SK-N-MC (cell line): ENCODE results near the gene SOX6.
"Not testable (repeated sequence)": the region's sequence is repeated elsewhere in the genome, so short reads cannot be mapped to it uniquely, and the experiment has no call there.

Experiments used
- DNase-seq: peaks from one replicate; pipeline ENCODE4 v3.0.0-alpha.2; 2011; ENCODE audit warnings: low read depth, low spot score
- H3K27ac ChIP-seq: fragments of 200-600 bp; sonication (generic); 2 replicates; pipeline ENCODE4 v1.5.1; 2016; ENCODE audit warnings: mixed run types
- H3K36me3 ChIP-seq: fragments of 200-600 bp; sonication (generic); 2 replicates; pipeline ENCODE4 v1.6.1; 2017; ENCODE audit warnings: antibody characterized with exemption, low read length, mixed read lengths; ENCODE audit not compliant: insufficient read depth
- H3K4me3 ChIP-seq: fragments of 200-600 bp; sonication (generic); 2 replicates; pipeline ENCODE4 v1.5.1; 2016
- H3K9ac ChIP-seq: fragments of 200-600 bp; sonication (generic); 2 replicates; pipeline ENCODE4 v1.8.0; 2017; ENCODE audit warnings: mixed run types, mixed read lengths; ENCODE audit not compliant: insufficient read length
- H3K9me3 ChIP-seq: fragments of 200-600 bp; sonication (generic); 2 replicates; pipeline ENCODE4 v1.6.1; 2017; ENCODE audit warnings: low read depth, mild to moderate bottlenecking, antibody characterized with exemption, low read length, moderate library complexity, mixed read lengths
- EZH2 ChIP-seq: fragments of 200-600 bp; sonication (generic); IDR thresholded peaks from one replicate; pipeline ENCODE4 v1.6.1; 2017; ENCODE audit warnings: antibody characterized with exemption
- FOXP2 ChIP-seq: optimal IDR thresholded peaks from 2 replicates; pipeline ENCODE3; 2011; ENCODE audit warnings: mild to moderate bottlenecking, moderate library complexity; ENCODE audit not compliant: insufficient read depth; ENCODE audit errors: extremely low read length, control extremely low read depth
- POLR2AphosphoS5 ChIP-seq: IDR thresholded peaks from 2 replicates; pipeline ENCODE4 v1.6.1; 2012; ENCODE audit warnings: mild to moderate bottlenecking, low read depth, low read length, borderline replicate concordance

The SOX6 gene

GRCh38 chr11:16393340-16393739, 37.0 kb upstream of the SOX6 start:
- peak overlapping the region; percentile 42; the same call in 1 of the 2 replicates for H3K27ac ChIP-seq
- no peaks in the 10 kb centered on the region for H3K9me3 ChIP-seq
- no peak overlapping the region for H3K9ac ChIP-seq
- H3K4me3 ChIP-seq: no peak overlapping the region
- TF ChIP-seq POLR2AphosphoS5 (no peak), EZH2 (no peak)
- peaks cover 16% of the 10 kb centered on the region; the same call in 1 of the 2 replicates for H3K36me3 ChIP-seq
- DNase-seq: no peak

GRCh38 chr11:16392616-16393015, 36.3 kb upstream of the SOX6 start:
- Histone ChIP-seq H3K27ac (peak overlapping the region; percentile 42; the same call in 1 of the 2 replicates), H3K9me3 (no peaks in the 10 kb centered on the region), H3K9ac (no peak overlapping the region), H3K4me3 (no peak overlapping the region), H3K36me3 (peaks cover 16% of the 10 kb centered on the region; the same call in 1 of the 2 replicates)
- no peak for TF ChIP-seq EZH2
- TF ChIP-seq POLR2AphosphoS5: no peak
- no peak for TF ChIP-seq FOXP2
- DNase-seq: no peak

GRCh38 chr11:16390826-16391225, 34.5 kb upstream of the SOX6 start:
- DNase-seq, H3K9me3 ChIP-seq, H3K9ac ChIP-seq, H3K27ac ChIP-seq, H3K4me3 ChIP-seq: not testable (repeated sequence)
- peaks cover 16% of the 10 kb centered on the region; the same call in 1 of the 2 replicates for H3K36me3 ChIP-seq

GRCh38 chr11:16385099-16385498, 28.8 kb upstream of the SOX6 start:
- peak overlapping the region; percentile 46 for H3K9ac ChIP-seq

GRCh38 chr11:16382638-16383380, 26.5 kb upstream of the SOX6 start:
- H3K9ac ChIP-seq: peak overlapping the region; percentile 78
- no peaks in the 10 kb centered on the region for H3K9me3 ChIP-seq
- no peaks in the 10 kb centered on the region for H3K36me3 ChIP-seq
- peak; percentile 87 for DNase-seq
- H3K27ac ChIP-seq: peak overlapping the region; percentile 99
- TF ChIP-seq FOXP2 (no peak), EZH2 (no peak), POLR2AphosphoS5 (no peak; the same call in 1 of the 2 replicates)
- peak overlapping the region; percentile 63 for H3K4me3 ChIP-seq

More at GRCh38 chr11:16385099-16385498, 28.8 kb upstream of the SOX6 start:
- DNase-seq: no peak
- TF ChIP-seq POLR2AphosphoS5: no peak
- no peak for TF ChIP-seq FOXP2
- no peak for TF ChIP-seq EZH2
- Histone ChIP-seq H3K36me3 (peaks cover 2% of the 10 kb centered on the region; the same call in 1 of the 2 replicates), H3K27ac (peak overlapping the region; percentile 99), H3K9me3 (no peaks in the 10 kb centered on the region), H3K4me3 (0 out of 2 replicates have a peak overlapping the region, but pooled peaks have one; percentile 0)

- H3K27ac ChIP-seq: peak overlapping the region; percentile 99
- peak overlapping the region; percentile 78 for H3K9ac ChIP-seq
- no peak for TF ChIP-seq EZH2
- H3K4me3 ChIP-seq: peak overlapping the region; percentile 63
- H3K36me3 ChIP-seq: no peaks in the 10 kb centered on the region
- DNase-seq: no peak
- H3K9me3 ChIP-seq: no peaks in the 10 kb centered on the region
Observed at GRCh38 chr11:16382186-16382585, 25.8 kb upstream of the SOX6 start.

- no peak for DNase-seq
- peak overlapping the region; percentile 99 for H3K27ac ChIP-seq
Observed at GRCh38 chr11:16380941-16381568, 24.7 kb upstream of the SOX6 start.

GRCh38 chr11:16378906-16379305, 22.6 kb upstream of the SOX6 start:
- Histone ChIP-seq H3K4me3 (no peak overlapping the region), H3K9ac (no peak overlapping the region), H3K9me3 (no peaks in the 10 kb centered on the region), H3K27ac (no peak overlapping the region), H3K36me3 (no peaks in the 10 kb centered on the region)
- no peak for DNase-seq
- TF ChIP-seq FOXP2: no peak
- TF ChIP-seq POLR2AphosphoS5: no peak

More at GRCh38 chr11:16380941-16381568, 24.7 kb upstream of the SOX6 start:
- Histone ChIP-seq H3K9me3 (no peaks in the 10 kb centered on the region), H3K36me3 (no peaks in the 10 kb centered on the region), H3K4me3 (no peak overlapping the region; the same call in 1 of the 2 replicates), H3K9ac (peak overlapping the region; percentile 78)
- TF ChIP-seq FOXP2 (no peak), EZH2 (no peak), POLR2AphosphoS5 (no peak)

GRCh38 chr11:16377746-16378145, 21.4 kb upstream of the SOX6 start:
- Histone ChIP-seq H3K9me3 (no peaks in the 10 kb centered on the region), H3K27ac (peak overlapping the region; percentile 81; the same call in 1 of the 2 replicates), H3K9ac (no peak overlapping the region), H3K4me3 (no peak overlapping the region), H3K36me3 (no peaks in the 10 kb centered on the region)
- no peak for TF ChIP-seq EZH2
- no peak for TF ChIP-seq POLR2AphosphoS5
- TF ChIP-seq FOXP2: no peak
- DNase-seq: no peak

- not testable (repeated sequence) for H3K27ac ChIP-seq, H3K4me3 ChIP-seq, H3K9me3 ChIP-seq, DNase-seq, H3K36me3 ChIP-seq, H3K9ac ChIP-seq
Observed at GRCh38 chr11:16375664-16376063, 19.3 kb upstream of the SOX6 start.
